Activated CD8-positive, alpha-beta T cell treated with anti-CD3 and anti-CD28 coated beads for 36 hours (primary cell): ENCODE data around the gene ECSCR. TPM values are rescaled to one million over a fixed set of nuclear protein-coding genes. Genes with fewer than 3 reads are reported as not detected.

Experiments used
- ATAC-seq: fragments of 200-7000 bp; cut with Tn5 transposase; one replicate; pipeline ENCODE4 v1.10.0; 2021; ENCODE audit warnings: mild to moderate bottlenecking, moderate library complexity
- CTCF ChIA-PET: fragments of 350-600 bp; sonication (Branson Sonifier 250); formaldehyde crosslinking; loops from one replicate; lab custom pipeline; 2021; ENCODE audit warnings: antibody characterized with exemption; lab: Charles Lee
- POLR2A ChIA-PET: fragments of 350-600 bp; sonication (Branson Sonifier 250); formaldehyde crosslinking; loops from one replicate; lab custom pipeline; 2021; ENCODE audit warnings: antibody characterized with exemption; lab: Charles Lee
- DNase-seq: peaks from one replicate; pipeline ENCODE4 v3.0.0-alpha.2; 2020
- H3K27ac Mint-ChIP-seq: one replicate; pipeline ENCODE4 v1.8.0; 2021; ENCODE audit warnings: mild to moderate bottlenecking, mixed read lengths
- H3K27me3 Mint-ChIP-seq: one replicate; pipeline ENCODE4 v1.8.0; 2021; ENCODE audit warnings: mixed read lengths
- H3K36me3 Mint-ChIP-seq: one replicate; pipeline ENCODE4 v1.8.0; 2021; ENCODE audit warnings: low read depth, mixed read lengths
- H3K4me1 Mint-ChIP-seq: one replicate; pipeline ENCODE4 v1.8.0; 2021; ENCODE audit warnings: low read depth, mixed read lengths
- H3K4me3 Mint-ChIP-seq: one replicate; pipeline ENCODE4 v1.8.0; 2021; ENCODE audit warnings: mild to moderate bottlenecking, moderate library complexity, mixed read lengths
- H3K9me3 Mint-ChIP-seq: one replicate; pipeline ENCODE4 v1.8.0; 2021; ENCODE audit warnings: mixed read lengths
- intact Hi-C: fragments of 100-400 bp; cut with micrococcal nuclease; formaldehyde crosslinking; loops from one replicate; pipeline ENCODE4 v1.10.0; 2022
- total RNA-seq, 2 experiments: library from RNA; stranded (reverse); gene quantifications; one replicate each; pipeline ENCODE4 v1.2.3, GENCODE V29; 2021
- TF ChIP-seq, protein P1 (sequence below): fragments of 200-600 bp; IDR thresholded peaks from one replicate; pipeline ENCODE4 v1.8.0; 2022; ENCODE audit warnings: antibody characterized with exemption, mild to moderate bottlenecking

Gene ECSCR
- total RNA-seq, 2 experiments from 2014 or later, result 0.25 TPM; not detected in 1

DNA sequence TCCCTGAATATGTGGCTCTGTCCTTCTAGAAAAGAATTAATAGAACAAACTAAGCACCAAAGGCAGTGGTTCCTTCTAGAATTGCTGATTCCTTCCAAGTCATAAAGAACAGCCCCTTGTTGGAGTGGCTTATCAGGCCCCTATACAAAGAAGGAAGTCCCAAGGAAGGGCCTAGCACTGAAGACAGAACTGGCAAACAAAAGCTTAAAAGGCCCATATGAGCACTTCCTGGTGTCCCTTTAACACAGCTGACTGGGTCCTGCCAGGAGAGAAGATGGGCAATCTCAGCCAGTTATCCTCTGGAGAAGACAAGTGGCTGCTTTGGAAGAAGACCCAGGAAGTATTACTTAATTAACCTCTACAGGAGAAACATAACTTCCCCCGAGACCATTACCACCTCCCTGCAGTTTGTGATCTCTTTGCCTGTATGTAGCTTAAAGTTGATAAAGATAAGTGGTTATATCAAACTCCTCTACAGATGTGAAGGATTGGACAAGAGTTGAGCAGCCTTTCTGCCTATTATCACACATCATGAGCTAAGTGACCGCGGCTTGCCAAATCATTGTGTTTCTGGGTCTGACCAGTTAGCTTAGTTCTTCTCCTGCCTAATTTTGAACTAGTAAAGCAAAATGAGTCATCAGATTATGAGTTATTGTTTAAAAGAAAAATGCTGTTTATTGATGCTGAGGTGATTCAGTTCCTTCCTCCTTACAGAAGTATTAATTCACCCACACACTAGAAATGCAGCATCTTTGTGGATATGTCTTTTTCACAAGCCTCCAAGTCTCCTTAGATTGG, 33.3 kb upstream of the ECSCR start:
- Mint-ChIP-seq H3K4me1 (peaks cover 17% of the 10 kb centered on the region), H3K27me3 (no peaks in the 10 kb centered on the region), H3K36me3 (no peaks in the 10 kb centered on the region), H3K27ac (peak overlapping the region; percentile 12), H3K9me3 (no peaks in the 10 kb centered on the region), H3K4me3 (no peak overlapping the region)
- ATAC-seq (peak; percentile 64), DNase-seq (no peak)
- ChIA-PET CTCF (interaction anchor here (1.0 to 2.4 kb wide), 6 partner anchors 14 to 93 kb away, joined by 3 to 17 read pairs (median 4); no protein-coding TSS in a partner anchor), POLR2A (interaction anchor here (3.4 kb wide), 1 partner anchor 14 kb away, joined by 14 read pairs; the partner anchor contains the start of gene STING1)
- intact Hi-C loops, result no loop called here
- TF ChIP-seq, protein P1, sequence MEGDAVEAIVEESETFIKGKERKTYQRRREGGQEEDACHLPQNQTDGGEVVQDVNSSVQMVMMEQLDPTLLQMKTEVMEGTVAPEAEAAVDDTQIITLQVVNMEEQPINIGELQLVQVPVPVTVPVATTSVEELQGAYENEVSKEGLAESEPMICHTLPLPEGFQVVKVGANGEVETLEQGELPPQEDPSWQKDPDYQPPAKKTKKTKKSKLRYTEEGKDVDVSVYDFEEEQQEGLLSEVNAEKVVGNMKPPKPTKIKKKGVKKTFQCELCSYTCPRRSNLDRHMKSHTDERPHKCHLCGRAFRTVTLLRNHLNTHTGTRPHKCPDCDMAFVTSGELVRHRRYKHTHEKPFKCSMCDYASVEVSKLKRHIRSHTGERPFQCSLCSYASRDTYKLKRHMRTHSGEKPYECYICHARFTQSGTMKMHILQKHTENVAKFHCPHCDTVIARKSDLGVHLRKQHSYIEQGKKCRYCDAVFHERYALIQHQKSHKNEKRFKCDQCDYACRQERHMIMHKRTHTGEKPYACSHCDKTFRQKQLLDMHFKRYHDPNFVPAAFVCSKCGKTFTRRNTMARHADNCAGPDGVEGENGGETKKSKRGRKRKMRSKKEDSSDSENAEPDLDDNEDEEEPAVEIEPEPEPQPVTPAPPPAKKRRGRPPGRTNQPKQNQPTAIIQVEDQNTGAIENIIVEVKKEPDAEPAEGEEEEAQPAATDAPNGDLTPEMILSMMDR, result no peak

DNA sequence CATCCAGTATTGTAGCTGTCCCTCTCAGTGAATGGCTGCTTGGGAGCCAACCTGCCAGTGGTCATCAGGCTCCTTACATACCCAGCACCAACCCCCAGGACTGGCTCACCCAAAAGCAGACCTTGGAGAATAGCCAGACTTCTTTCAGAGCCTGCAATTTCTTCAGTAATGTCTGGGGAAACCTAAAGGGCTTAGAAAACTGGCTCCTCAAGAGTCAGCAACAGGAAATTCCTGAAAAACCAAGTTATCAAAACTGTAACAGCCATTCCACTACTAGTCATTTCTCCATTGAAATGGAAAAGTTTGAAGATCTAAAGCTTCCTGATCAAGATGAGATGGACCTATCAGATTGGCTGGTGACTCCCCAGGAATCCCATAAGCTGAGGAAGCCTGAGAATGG, 32.3 kb upstream of the ECSCR start:
- ChIA-PET POLR2A (interaction anchor here (0.7 to 3.4 kb wide), 5 partner anchors 13 to 209 kb away, joined by 3 to 14 read pairs (median 3); partner anchors contain the start of gene STING1), CTCF (interaction anchor here (1.3 to 1.9 kb wide), 4 partner anchors 18 to 72 kb away, joined by 3 to 7 read pairs (median 4); no protein-coding TSS in a partner anchor)
- no peaks in the 10 kb centered on the region for H3K27me3 Mint-ChIP-seq
- no peaks in the 10 kb centered on the region for H3K36me3 Mint-ChIP-seq
- no peak overlapping the region for H3K27ac Mint-ChIP-seq
- intact Hi-C loops, result no loop called here
- DNase-seq (no peak), ATAC-seq (no peak)
- H3K4me1 Mint-ChIP-seq, result peaks cover 17% of the 10 kb centered on the region
- TF ChIP-seq, protein P1, result no peak
- H3K4me3 Mint-ChIP-seq, result no peak overlapping the region
- H3K9me3 Mint-ChIP-seq, result no peaks in the 10 kb centered on the region

DNA sequence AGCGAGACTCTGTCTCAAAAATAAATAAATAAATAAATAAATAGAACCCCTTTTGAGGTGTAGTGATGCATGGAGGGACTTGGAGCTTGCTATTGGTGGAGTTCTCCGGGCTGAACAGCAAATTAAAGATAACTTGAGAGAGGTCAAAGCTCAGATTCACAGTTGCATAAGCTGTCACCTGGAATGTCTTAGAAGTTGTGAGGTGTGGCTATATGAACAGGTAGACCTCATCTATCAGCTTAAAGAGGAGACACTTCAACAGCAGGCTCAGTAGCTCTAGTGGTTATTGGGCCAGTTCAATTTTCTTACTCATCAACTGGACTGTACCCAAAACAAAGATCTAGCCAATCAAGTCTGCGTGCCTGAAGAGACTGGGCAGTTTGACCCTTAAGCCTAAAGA, 31.7 kb upstream of the ECSCR start:
- intact Hi-C loops, result no loop called here
- peaks cover 17% of the 10 kb centered on the region for H3K4me1 Mint-ChIP-seq
- ChIA-PET CTCF (interaction anchor here (1.2 to 1.9 kb wide), 5 partner anchors 18 to 72 kb away, joined by 3 to 7 read pairs (median 3); no protein-coding TSS in a partner anchor), POLR2A (interaction anchor here (0.7 to 3.4 kb wide), 5 partner anchors 12 to 208 kb away, joined by 3 to 14 read pairs (median 3); partner anchors contain the start of gene STING1)
- H3K36me3 Mint-ChIP-seq, result no peaks in the 10 kb centered on the region
- H3K27ac Mint-ChIP-seq, result no peak overlapping the region
- H3K9me3 Mint-ChIP-seq, result no peaks in the 10 kb centered on the region
- TF ChIP-seq, protein P1, result no peak
- no peak for DNase-seq
- ATAC-seq, result no peak
- H3K27me3 Mint-ChIP-seq, result no peaks in the 10 kb centered on the region
- H3K4me3 Mint-ChIP-seq, result no peak overlapping the region

DNA sequence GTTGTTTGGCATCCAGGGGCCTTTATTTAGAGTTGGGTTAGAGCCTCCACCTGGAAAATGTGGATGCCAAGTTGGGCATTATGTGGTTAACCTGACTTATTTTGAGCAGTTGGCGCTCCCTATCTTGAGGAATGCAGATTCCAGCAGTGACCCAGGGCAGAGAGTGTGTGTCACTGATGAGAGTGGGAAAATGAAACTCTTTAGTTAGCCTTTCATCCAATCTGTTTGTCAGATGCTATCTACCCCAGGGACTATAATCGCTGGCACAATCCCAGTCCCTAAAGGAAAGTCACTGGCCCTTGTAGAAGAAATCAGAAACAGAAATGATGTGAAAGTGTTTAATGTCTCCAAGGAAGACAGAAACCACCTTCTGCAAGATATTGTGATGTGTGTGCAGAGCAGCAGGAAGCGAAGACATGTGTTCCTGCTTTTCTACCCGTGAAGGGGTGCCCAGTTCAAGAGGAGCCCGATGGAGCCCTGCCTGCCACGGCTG, 30.2 kb upstream of the ECSCR start:
- Mint-ChIP-seq H3K36me3 (no peaks in the 10 kb centered on the region), H3K4me1 (peaks cover 24% of the 10 kb centered on the region), H3K27ac (no peak overlapping the region), H3K4me3 (no peak overlapping the region), H3K9me3 (no peaks in the 10 kb centered on the region), H3K27me3 (no peaks in the 10 kb centered on the region)
- TF ChIP-seq, protein P1, result no peak
- intact Hi-C loops, result no loop called here
- ChIA-PET POLR2A (interaction anchor here (0.7 kb wide), 1 partner anchor 25 kb away, joined by 3 read pairs; no protein-coding TSS in a partner anchor), CTCF (interaction anchor here (1.3 kb wide), 1 partner anchor 19 kb away, joined by 5 read pairs; no protein-coding TSS in a partner anchor)
- DNase-seq, result no peak
- no peak for ATAC-seq
